ENCODE measurements around the gene MRPS23. TPM values are rescaled to one million over a fixed set of nuclear protein-coding genes. Genes with fewer than 3 reads are reported as not detected.

Gene MRPS23
- total and polyA plus RNA-seq, 2 of the 13 experiments (the other 11 are each of a cell fraction or from before 2014, with no cell fraction given) = 63.2 to 181 TPM

DNA sequence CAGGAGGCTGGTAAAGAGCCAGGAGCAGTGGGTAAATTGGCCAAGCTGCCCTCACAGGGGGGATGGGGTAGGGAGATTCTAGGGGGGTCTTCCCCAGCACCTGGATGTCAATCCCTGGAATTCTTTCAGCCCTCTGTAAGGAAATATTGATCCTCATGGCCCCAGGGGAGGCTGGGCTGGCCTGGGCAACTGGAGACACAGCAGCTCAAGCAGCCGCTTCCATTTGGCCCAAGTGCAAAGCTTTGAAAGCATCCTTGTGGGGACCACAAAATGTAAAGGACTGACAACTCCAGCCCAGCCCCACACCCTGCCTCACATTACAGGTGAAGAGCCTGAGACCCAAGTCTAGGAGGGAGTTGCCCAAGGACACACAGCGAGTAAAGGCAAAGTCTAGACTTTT, 39.4 kb upstream of the MRPS23 start:
- Histone ChIP-seq H3K4me2 (ENCODE audit: low read depth, low read length) (no peak overlapping the region), H2AFZ (ENCODE audit: low read length) (no peak overlapping the region), H3K4me1 (ENCODE audit: insufficient read depth, low read length) (peaks cover 43% of the 10 kb centered on the region), H3K9ac (ENCODE audit: insufficient read depth, low read depth, low read length) (no peak overlapping the region), H4K20me1 (ENCODE audit: insufficient read depth, low read length) (no peaks in the 10 kb centered on the region), H3K27ac (ENCODE audit: extremely low read length, insufficient read depth, low read length) (no peak overlapping the region), H3K79me2 (ENCODE audit: insufficient read depth, low read length) (no peaks in the 10 kb centered on the region), H3K27me3 (ENCODE audit: control insufficient read depth in 1 of 2, insufficient read depth in 2 of 2, low read length in 2 of 2) (no peaks in the 10 kb centered on the region; a peak in 1 of 5 replicates), H3K9me3 (ENCODE audit: low read length) (no peaks in the 10 kb centered on the region), H3K4me3 (replicated peaks in 1 of 3; ENCODE audit: insufficient read depth in 1 of 3, low read depth in 2 of 3, low read length in 3 of 3) (no peak overlapping the region), H3K36me3 (replicated peaks in 1 of 2; ENCODE audit: control insufficient read depth in 1 of 2, insufficient read depth in 2 of 2, low read length in 2 of 2) (peaks cover 0 to 2% of the 10 kb centered on the region in 2 experiments; a peak in 1 of 5 replicates)
- FAIRE-seq = no peak
- TF ChIP-seq, protein P1, sequence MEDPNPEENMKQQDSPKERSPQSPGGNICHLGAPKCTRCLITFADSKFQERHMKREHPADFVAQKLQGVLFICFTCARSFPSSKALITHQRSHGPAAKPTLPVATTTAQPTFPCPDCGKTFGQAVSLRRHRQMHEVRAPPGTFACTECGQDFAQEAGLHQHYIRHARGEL (CRISPR knock-in tag; IDR thresholded peaks at IDR 0.05) = 0 out of 2 replicates have a peak, but pooled peaks have one; percentile 24
- TF ChIP-seq FOXO1 (CRISPR knock-in tag; IDR thresholded peaks at IDR 0.05) = no peak
- in situ Hi-C loops (cut with HindIII; ENCODE audit: extremely low pct_ligation_motif_present, low pct_unique_long_range_greater_than_20kb) (no loop called here), intact Hi-C loops (cut with micrococcal nuclease; ENCODE audit: unreplicated experiment) (no loop called here)
- no TSS peak for BruUV-seq (replicated peaks)
- DNase-seq (ENCODE audit: low spot score) = no peak
- 93% methylated on average over 2 of the region's 2 CpGs for WGBS (ENCODE audit: low lambda C conversion rate)
- ChIA-PET CTCF (ENCODE audit: low intra/inter-chr PET ratio, low total read pairs) (no interaction called here), POLR2A (interaction anchor here (1.2 to 2.7 kb wide), 3 partner anchors 14 to 105 kb away, joined by 3 to 6 read pairs (median 3); partner anchors contain the start of gene VEZF1)
- no peak for ATAC-seq

DNA sequence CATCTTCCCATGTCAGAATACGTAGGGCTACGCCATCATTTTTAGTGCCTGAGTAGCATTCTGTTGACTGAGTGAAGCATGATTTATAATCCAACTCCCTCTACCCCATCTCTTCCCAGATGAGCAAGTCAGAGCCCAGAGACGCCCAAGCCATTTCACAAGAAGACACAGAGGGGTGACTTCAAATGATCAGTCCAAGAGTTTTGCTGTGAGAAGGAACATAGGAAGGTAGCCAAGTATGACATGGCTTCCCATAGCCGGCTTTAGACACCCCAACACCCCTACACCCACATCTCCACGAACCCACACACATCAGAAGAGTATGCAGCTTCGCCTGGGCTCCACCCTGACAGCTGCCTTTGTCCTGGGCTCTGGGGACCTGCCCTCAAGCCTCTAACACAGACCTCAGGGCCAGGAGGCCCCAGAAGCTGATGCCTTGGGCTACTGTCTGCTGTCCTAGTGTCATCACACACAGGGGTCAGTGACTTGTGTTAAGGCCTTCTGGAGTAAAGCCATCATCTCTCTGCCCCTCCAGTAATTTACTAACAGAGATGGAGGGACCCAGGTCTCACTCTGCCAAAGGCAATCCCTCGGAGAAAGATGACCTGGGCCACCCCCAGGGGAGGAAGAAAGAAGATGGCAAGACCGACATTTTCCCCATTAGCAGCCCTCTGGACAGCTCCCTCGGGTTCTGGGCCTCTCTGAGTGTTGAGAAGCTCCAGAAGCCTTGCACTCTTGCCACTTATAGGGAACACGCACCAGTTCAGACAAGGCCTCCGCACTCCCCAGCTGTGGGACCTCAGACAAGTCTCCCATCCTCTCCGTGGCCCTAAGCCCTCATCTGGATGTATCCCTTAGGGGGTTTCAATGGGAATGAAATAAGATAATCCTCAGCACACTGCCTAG, 38.7 kb upstream of the MRPS23 start:
- H3K27ac ChIP-seq (ENCODE audit: extremely low read length, insufficient read depth, low read length) = no peak overlapping the region
- H3K27me3 ChIP-seq (ENCODE audit: control insufficient read depth in 1 of 2, insufficient read depth in 2 of 2, low read length in 2 of 2) = no peaks in the 10 kb centered on the region; a peak in 1 of 5 replicates
- H4K20me1 ChIP-seq (ENCODE audit: insufficient read depth, low read length) = no peaks in the 10 kb centered on the region
- H3K9me3 ChIP-seq (ENCODE audit: low read length) = no peaks in the 10 kb centered on the region
- H3K4me1 ChIP-seq (ENCODE audit: insufficient read depth, low read length) = peaks cover 36% of the 10 kb centered on the region
- H3K4me3 ChIP-seq (replicated peaks in 1 of 3; ENCODE audit: insufficient read depth in 1 of 3, low read depth in 2 of 3, low read length in 3 of 3) = no peak overlapping the region
- POLR2A ChIA-PET = interaction anchor here (2.7 kb wide), 1 partner anchor 15 kb away, joined by 6 read pairs; no protein-coding TSS in a partner anchor
- DNase-seq (ENCODE audit: low spot score) (no peak), ATAC-seq (no peak), FAIRE-seq (no peak)
- CTCF ChIA-PET (ENCODE audit: low intra/inter-chr PET ratio, low total read pairs) = no interaction called here
- intact Hi-C loops (cut with micrococcal nuclease; ENCODE audit: unreplicated experiment) = no loop called here
- TF ChIP-seq YEATS4 (CRISPR knock-in tag; IDR thresholded peaks at IDR 0.05; ENCODE audit: borderline replicate concordance) (no peak), ZNF747 (CRISPR knock-in tag; IDR thresholded peaks at IDR 0.05; ENCODE audit: borderline replicate concordance) (no peak), ZNF7 (CRISPR knock-in tag; IDR thresholded peaks at IDR 0.05) (no peak), NFYC (CRISPR knock-in tag; IDR thresholded peaks at IDR 0.05) (no peak), ZNF253 (CRISPR knock-in tag; IDR thresholded peaks at IDR 0.05; ENCODE audit: borderline replicate concordance) (no peak), CCDC6 (CRISPR knock-in tag; IDR thresholded peaks at IDR 0.05) (no peak)
- TF ChIP-seq, protein P2, sequence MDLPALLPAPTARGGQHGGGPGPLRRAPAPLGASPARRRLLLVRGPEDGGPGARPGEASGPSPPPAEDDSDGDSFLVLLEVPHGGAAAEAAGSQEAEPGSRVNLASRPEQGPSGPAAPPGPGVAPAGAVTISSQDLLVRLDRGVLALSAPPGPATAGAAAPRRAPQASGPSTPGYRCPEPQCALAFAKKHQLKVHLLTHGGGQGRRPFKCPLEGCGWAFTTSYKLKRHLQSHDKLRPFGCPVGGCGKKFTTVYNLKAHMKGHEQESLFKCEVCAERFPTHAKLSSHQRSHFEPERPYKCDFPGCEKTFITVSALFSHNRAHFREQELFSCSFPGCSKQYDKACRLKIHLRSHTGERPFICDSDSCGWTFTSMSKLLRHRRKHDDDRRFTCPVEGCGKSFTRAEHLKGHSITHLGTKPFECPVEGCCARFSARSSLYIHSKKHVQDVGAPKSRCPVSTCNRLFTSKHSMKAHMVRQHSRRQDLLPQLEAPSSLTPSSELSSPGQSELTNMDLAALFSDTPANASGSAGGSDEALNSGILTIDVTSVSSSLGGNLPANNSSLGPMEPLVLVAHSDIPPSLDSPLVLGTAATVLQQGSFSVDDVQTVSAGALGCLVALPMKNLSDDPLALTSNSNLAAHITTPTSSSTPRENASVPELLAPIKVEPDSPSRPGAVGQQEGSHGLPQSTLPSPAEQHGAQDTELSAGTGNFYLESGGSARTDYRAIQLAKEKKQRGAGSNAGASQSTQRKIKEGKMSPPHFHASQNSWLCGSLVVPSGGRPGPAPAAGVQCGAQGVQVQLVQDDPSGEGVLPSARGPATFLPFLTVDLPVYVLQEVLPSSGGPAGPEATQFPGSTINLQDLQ (CRISPR knock-in tag; IDR thresholded peaks at IDR 0.05) = no peak
- H3K79me2 ChIP-seq (ENCODE audit: insufficient read depth, low read length) = no peaks in the 10 kb centered on the region
- BruUV-seq (replicated peaks) = no TSS peak
- H3K36me3 ChIP-seq (replicated peaks in 1 of 2; ENCODE audit: control insufficient read depth in 1 of 2, insufficient read depth in 2 of 2, low read length in 2 of 2) = peaks cover 0 to 2% of the 10 kb centered on the region in 2 experiments; a peak in 1 of 5 replicates
- whole genome bisulfite sequencing (ENCODE audit: low lambda C conversion rate) = 80% methylated on average over 12 of the region's 12 CpGs
- H2AFZ ChIP-seq (ENCODE audit: low read length) = no peak overlapping the region
- H3K9ac ChIP-seq (ENCODE audit: insufficient read depth, low read depth, low read length) = no peak overlapping the region
- no peak overlapping the region for H3K4me2 ChIP-seq (ENCODE audit: low read depth, low read length)
- in situ Hi-C loops (cut with HindIII; ENCODE audit: extremely low pct_ligation_motif_present, low pct_unique_long_range_greater_than_20kb) = no loop called here

Data from HepG2 (cell line).